ENCODE data around the gene BRPF1. TPM values are rescaled to one million over a fixed set of nuclear protein-coding genes. Genes with fewer than 3 reads are reported as not detected.

BRPF1 gene
- total and polyA plus RNA-seq, 2 donors (not counting 1 experiment from before 2014, with no cell fraction given): 24.4 to 36.5 TPM

- TF ChIP-seq EZH2 (IDR thresholded peaks at IDR 0.05; ENCODE audit: borderline replicate concordance, insufficient read depth, low read depth, low read length, poor library complexity, severe bottlenecking) (no peak), CTCF (IDR thresholded peaks at IDR 0.05) (no peak)
- Histone ChIP-seq H3K9ac (ENCODE audit: low read length) (no peak overlapping the region), H3K27ac (ENCODE audit: low read length in 2 of 2) (no peak overlapping the region), H2AFZ (ENCODE audit: insufficient read depth, low read depth, low read length, poor library complexity, severe bottlenecking) (no peak overlapping the region), H3K4me1 (ENCODE audit: control insufficient read depth in 2 of 2, insufficient read depth in 2 of 2, low read length in 2 of 2) (peaks cover 28 to 29% of the 10 kb centered on the region in 2 donors), H3K27me3 (replicated peaks in 1 of 4; ENCODE audit: control extremely low read depth in 1 of 4, control insufficient read depth in 3 of 4, insufficient read depth in 4 of 4, low read length in 3 of 4) (no peaks in the 10 kb centered on the region), H3K9me3 (ENCODE audit: control extremely low read depth in 1 of 3, control insufficient read depth in 2 of 3, insufficient read depth in 1 of 3, low read length in 2 of 3) (no peaks in the 10 kb centered on the region), H3K79me2 (ENCODE audit: control insufficient read depth, insufficient read depth, low read length) (peaks cover 28% of the 10 kb centered on the region), H3K4me3 (ENCODE audit: control extremely low read depth in 1 of 5, extremely low read depth in 1 of 5, insufficient read depth in 1 of 5, low read depth in 2 of 5, low read length in 4 of 5) (no peak overlapping the region), H3K4me2 (replicated peaks; ENCODE audit: low read depth, low read length, poor library complexity, severe bottlenecking) (no peak overlapping the region), H4K20me1 (ENCODE audit: control insufficient read depth, insufficient read depth, low read length, poor library complexity, severe bottlenecking) (peaks cover 13% of the 10 kb centered on the region), H3K36me3 (replicated peaks in 1 of 2; ENCODE audit: control extremely low read depth in 1 of 2, control insufficient read depth in 1 of 2, extremely low read depth in 1 of 2, insufficient read depth in 2 of 2, low read length in 1 of 2) (peaks cover 4 to 59% of the 10 kb centered on the region in 2 experiments)
- Mint-ChIP-seq H3K9me3 (ENCODE audit: insufficient read depth) (no peaks in the 10 kb centered on the region), H3K27ac (no peak overlapping the region), H3K4me3 (no peak overlapping the region), H3K4me1 (peaks cover 41% of the 10 kb centered on the region), H3K27me3 (no peaks in the 10 kb centered on the region)
- WGBS (ENCODE audit: insufficient coverage): 92% methylated on average over 7 of the region's 8 CpGs
- ATAC-seq (ENCODE audit: low read depth): no peak
- POLR2A ChIA-PET: interaction anchor here (1.0 kb wide), 1 partner anchor 12 kb away, joined by 5 read pairs; no protein-coding TSS in a partner anchor
- DNase-seq: no peak
- CTCF ChIA-PET: no interaction called here
- intact Hi-C loops (cut with micrococcal nuclease): loop anchor here (10.0 kb wide), 1 partner anchor 230 kb away; the partner anchor contains the start of gene EMC3
Observed at GRCh38 chr3:9754678-9755077, 23.1 kb downstream of the BRPF1 start.

GRCh38 chr3:9757427-9757826 lies 25.9 kb downstream of the BRPF1 start:
- WGBS (ENCODE audit: insufficient coverage): 96% methylated on average over 13 of the region's 13 CpGs
- ChIA-PET POLR2A (no interaction called here), CTCF (no interaction called here)
- H3K4me2 ChIP-seq (replicated peaks; ENCODE audit: low read depth, low read length, poor library complexity, severe bottlenecking): no peak overlapping the region
- H3K36me3 ChIP-seq (replicated peaks in 1 of 2; ENCODE audit: control extremely low read depth in 1 of 2, control insufficient read depth in 1 of 2, extremely low read depth in 1 of 2, insufficient read depth in 2 of 2, low read length in 1 of 2): peaks cover 4 to 62% of the 10 kb centered on the region in 2 experiments
- H3K79me2 ChIP-seq (ENCODE audit: control insufficient read depth, insufficient read depth, low read length): peaks cover 12% of the 10 kb centered on the region
- H3K27ac ChIP-seq (ENCODE audit: low read length in 2 of 2): no peak overlapping the region
- Mint-ChIP-seq H3K27ac (no peak overlapping the region), H3K27me3 (no peaks in the 10 kb centered on the region), H3K4me1 (peaks cover 14% of the 10 kb centered on the region), H3K4me3 (no peak overlapping the region), H3K9me3 (ENCODE audit: insufficient read depth) (no peaks in the 10 kb centered on the region)
- no peak for DNase-seq
- intact Hi-C loops (cut with micrococcal nuclease): loop anchor here (10.0 kb wide), 1 partner anchor 227 kb away; the partner anchor contains the start of gene EMC3
- no peak for ATAC-seq (ENCODE audit: low read depth)
- no peak overlapping the region for H2AFZ ChIP-seq (ENCODE audit: insufficient read depth, low read depth, low read length, poor library complexity, severe bottlenecking)
- no peak overlapping the region for H3K9ac ChIP-seq (ENCODE audit: low read length)
- TF ChIP-seq EZH2 (IDR thresholded peaks at IDR 0.05; ENCODE audit: borderline replicate concordance, insufficient read depth, low read depth, low read length, poor library complexity, severe bottlenecking) (no peak), CTCF (IDR thresholded peaks at IDR 0.05) (no peak)
- H3K4me3 ChIP-seq (ENCODE audit: control extremely low read depth in 1 of 5, extremely low read depth in 1 of 5, insufficient read depth in 1 of 5, low read depth in 2 of 5, low read length in 4 of 5): no peak overlapping the region
- peaks cover 0 to 3% (median 0%) of the 10 kb centered on the region in 3 donors for H3K9me3 ChIP-seq (ENCODE audit: control extremely low read depth in 1 of 3, control insufficient read depth in 2 of 3, insufficient read depth in 1 of 3, low read length in 2 of 3)
- H4K20me1 ChIP-seq (ENCODE audit: control insufficient read depth, insufficient read depth, low read length, poor library complexity, severe bottlenecking): peaks cover 13% of the 10 kb centered on the region
- no peaks in the 10 kb centered on the region for H3K27me3 ChIP-seq (replicated peaks in 1 of 4; ENCODE audit: control extremely low read depth in 1 of 4, control insufficient read depth in 3 of 4, insufficient read depth in 4 of 4, low read length in 3 of 4)
- peaks cover 6% of the 10 kb centered on the region in 2 donors for H3K4me1 ChIP-seq (ENCODE audit: control insufficient read depth in 2 of 2, insufficient read depth in 2 of 2, low read length in 2 of 2)
